T-helper 1 cell treated with Interleukin-12 subunit alpha and Interleukin-12 subunit beta and Interleukin-4 antibody, amounts not matched to agents 30 μg/mL and 1 μg/mL, for 36 hours (primary cell): ENCODE measurements around the gene CFAP74.

Experiments used
- H3K27ac Mint-ChIP-seq: one replicate; pipeline ENCODE4 v1.8.0; 2021; ENCODE audit warnings: mild to moderate bottlenecking, mixed read lengths
- H3K27me3 Mint-ChIP-seq: one replicate; pipeline ENCODE4 v1.8.0; 2021; ENCODE audit warnings: low read depth, mixed read lengths
- H3K36me3 Mint-ChIP-seq: one replicate; pipeline ENCODE4 v1.8.0; 2021; ENCODE audit warnings: low read depth, mixed read lengths
- H3K4me1 Mint-ChIP-seq: one replicate; pipeline ENCODE4 v1.8.0; 2021; ENCODE audit warnings: low read depth, mixed read lengths
- H3K4me3 Mint-ChIP-seq: one replicate; pipeline ENCODE4 v1.8.0; 2021; ENCODE audit warnings: mild to moderate bottlenecking, moderate library complexity, mixed read lengths
- H3K9me3 Mint-ChIP-seq: one replicate; pipeline ENCODE4 v1.8.0; 2021; ENCODE audit warnings: mixed read lengths

CFAP74 gene

GRCh38 chr1:1976031-1976430, 27.6 kb downstream of the CFAP74 start:
- Mint-ChIP-seq H3K4me3 (no peak overlapping the region), H3K36me3 (peaks cover 2% of the 10 kb centered on the region), H3K9me3 (peaks cover 15% of the 10 kb centered on the region), H3K27ac (no peak overlapping the region), H3K27me3 (no peaks in the 10 kb centered on the region), H3K4me1 (no peaks in the 10 kb centered on the region)

- Mint-ChIP-seq H3K27me3 (no peaks in the 10 kb centered on the region), H3K4me3 (no peak overlapping the region), H3K9me3 (peaks cover 15% of the 10 kb centered on the region), H3K36me3 (peaks cover 2% of the 10 kb centered on the region), H3K27ac (no peak overlapping the region), H3K4me1 (no peaks in the 10 kb centered on the region)
Observed at GRCh38 chr1:1975535-1975934, 28.1 kb downstream of the CFAP74 start.

- Mint-ChIP-seq H3K27me3 (no peaks in the 10 kb centered on the region), H3K9me3 (peaks cover 15% of the 10 kb centered on the region), H3K36me3 (peaks cover 2% of the 10 kb centered on the region), H3K4me3 (no peak overlapping the region), H3K4me1 (no peaks in the 10 kb centered on the region), H3K27ac (no peak overlapping the region)
Observed at GRCh38 chr1:1974834-1975233, 28.8 kb downstream of the CFAP74 start.

- no peak overlapping the region for H3K4me3 Mint-ChIP-seq
- peaks cover 2% of the 10 kb centered on the region for H3K36me3 Mint-ChIP-seq
- H3K9me3 Mint-ChIP-seq, result peaks cover 6% of the 10 kb centered on the region
- H3K27me3 Mint-ChIP-seq, result no peaks in the 10 kb centered on the region
- no peaks in the 10 kb centered on the region for H3K4me1 Mint-ChIP-seq
- no peak overlapping the region for H3K27ac Mint-ChIP-seq
Observed at GRCh38 chr1:1973716-1974642, 29.6 kb downstream of the CFAP74 start.

GRCh38 chr1:1972976-1973715, 30.4 kb downstream of the CFAP74 start:
- Mint-ChIP-seq H3K9me3 (no peaks in the 10 kb centered on the region), H3K4me3 (no peak overlapping the region), H3K27ac (no peak overlapping the region), H3K27me3 (no peaks in the 10 kb centered on the region), H3K4me1 (no peaks in the 10 kb centered on the region), H3K36me3 (no peaks in the 10 kb centered on the region)

- H3K4me1 Mint-ChIP-seq, result no peaks in the 10 kb centered on the region
- H3K36me3 Mint-ChIP-seq, result no peaks in the 10 kb centered on the region
- H3K4me3 Mint-ChIP-seq, result no peak overlapping the region
- no peaks in the 10 kb centered on the region for H3K27me3 Mint-ChIP-seq
- no peak overlapping the region for H3K27ac Mint-ChIP-seq
- H3K9me3 Mint-ChIP-seq, result peaks cover 4% of the 10 kb centered on the region
Observed at GRCh38 chr1:1971688-1972087, 31.9 kb downstream of the CFAP74 start.

- Mint-ChIP-seq H3K9me3 (peaks cover 4% of the 10 kb centered on the region), H3K36me3 (no peaks in the 10 kb centered on the region), H3K27me3 (no peaks in the 10 kb centered on the region), H3K4me1 (no peaks in the 10 kb centered on the region), H3K27ac (no peak overlapping the region), H3K4me3 (no peak overlapping the region)
Observed at GRCh38 chr1:1971017-1971416, 32.6 kb downstream of the CFAP74 start.

- Mint-ChIP-seq H3K27ac (no peak overlapping the region), H3K4me3 (no peak overlapping the region), H3K4me1 (no peaks in the 10 kb centered on the region), H3K27me3 (no peaks in the 10 kb centered on the region), H3K9me3 (peaks cover 4% of the 10 kb centered on the region), H3K36me3 (no peaks in the 10 kb centered on the region)
Observed at GRCh38 chr1:1969953-1970716, 33.5 kb downstream of the CFAP74 start.

- H3K9me3 Mint-ChIP-seq, result peaks cover 4% of the 10 kb centered on the region
- no peaks in the 10 kb centered on the region for H3K4me1 Mint-ChIP-seq
- no peaks in the 10 kb centered on the region for H3K36me3 Mint-ChIP-seq
Observed at GRCh38 chr1:1969505-1969900, 34.1 kb downstream of the CFAP74 start.

GRCh38 chr1:1968767-1969504, 34.6 kb downstream of the CFAP74 start:
- Mint-ChIP-seq H3K27me3 (no peaks in the 10 kb centered on the region), H3K36me3 (no peaks in the 10 kb centered on the region), H3K27ac (no peak overlapping the region), H3K9me3 (peaks cover 4% of the 10 kb centered on the region), H3K4me1 (no peaks in the 10 kb centered on the region), H3K4me3 (no peak overlapping the region)

More at GRCh38 chr1:1969505-1969900, 34.1 kb downstream of the CFAP74 start:
- Mint-ChIP-seq H3K27me3 (no peaks in the 10 kb centered on the region), H3K4me3 (no peak overlapping the region), H3K27ac (no peak overlapping the region)

- H3K9me3 Mint-ChIP-seq, result peaks cover 4% of the 10 kb centered on the region
- no peaks in the 10 kb centered on the region for H3K27me3 Mint-ChIP-seq
- no peaks in the 10 kb centered on the region for H3K4me1 Mint-ChIP-seq
- H3K27ac Mint-ChIP-seq, result no peak overlapping the region
- no peaks in the 10 kb centered on the region for H3K36me3 Mint-ChIP-seq
- H3K4me3 Mint-ChIP-seq, result no peak overlapping the region
Observed at GRCh38 chr1:1967879-1968278, 35.7 kb downstream of the CFAP74 start.

GRCh38 chr1:1967151-1967550, 36.4 kb downstream of the CFAP74 start:
- no peaks in the 10 kb centered on the region for H3K27me3 Mint-ChIP-seq
- no peaks in the 10 kb centered on the region for H3K36me3 Mint-ChIP-seq
- H3K27ac Mint-ChIP-seq, result no peak overlapping the region
- peaks cover 4% of the 10 kb centered on the region for H3K9me3 Mint-ChIP-seq
- no peak overlapping the region for H3K4me3 Mint-ChIP-seq
- H3K4me1 Mint-ChIP-seq, result no peaks in the 10 kb centered on the region

- Mint-ChIP-seq H3K4me3 (no peak overlapping the region), H3K4me1 (no peaks in the 10 kb centered on the region), H3K27ac (no peak overlapping the region), H3K9me3 (peaks cover 4% of the 10 kb centered on the region), H3K27me3 (peaks cover 4% of the 10 kb centered on the region), H3K36me3 (no peaks in the 10 kb centered on the region)
Observed at GRCh38 chr1:1966071-1966740, 37.4 kb downstream of the CFAP74 start.
